HepG2 (cell line): ENCODE measurements around the gene TM9SF4. TPM values are rescaled to one million over a fixed set of nuclear protein-coding genes. Genes with fewer than 3 reads are reported as not detected.

ENCODE experiments used
- AGO1 ChIP-seq: fragments of 200-400 bp; formaldehyde crosslinking; IDR thresholded peaks from 2 replicates; pipeline ENCODE4 v1.6.1; 2017; ENCODE audit warnings: mild to moderate bottlenecking, low read depth, low read length, moderate library complexity; ENCODE audit not compliant: poor library complexity, severe bottlenecking
- AHR ChIP-seq: IDR thresholded peaks from 2 replicates; pipeline ENCODE4 v1.6.1; 2018; ENCODE audit warnings: missing genetic modification reagents, missing compliant biosample characterization
- EED ChIP-seq: sonication (generic); formaldehyde crosslinking; IDR thresholded peaks from 2 replicates; pipeline ENCODE4 v1.5.0; 2020; ENCODE audit warnings: mild to moderate bottlenecking, missing genetic modification reagents
- EZH2 ChIP-seq: conservative IDR thresholded peaks from 2 replicates; pipeline ENCODE4 v1.6.1; 2012; ENCODE audit warnings: mild to moderate bottlenecking, low read depth, low read length, moderate library complexity
- HMG20B ChIP-seq: conservative IDR thresholded peaks from 2 replicates; pipeline ENCODE4 v1.6.1; 2016; ENCODE audit warnings: missing genetic modification reagents, missing compliant biosample characterization
- HOXA9 ChIP-seq: sonication (generic); formaldehyde crosslinking; IDR thresholded peaks from 2 replicates; pipeline ENCODE4 v1.8.1; 2022; ENCODE audit warnings: missing genetic modification reagents, mild to moderate bottlenecking, moderate library complexity, borderline replicate concordance
- NR2F1 ChIP-seq, 2 experiments: fragments of 450-650 bp in 1 of 2; formaldehyde crosslinking in 1 of 2; IDR thresholded peaks; 2 replicates each; pipeline versions ENCODE4 v1.5.0 to v1.6.1; 2016 to 2020; ENCODE audit warnings: mild to moderate bottlenecking in 1 of 2, missing compliant biosample characterization in 1 of 2, missing genetic modification reagents in 1 of 2, moderate library complexity in 1 of 2
- SETDB1 ChIP-seq: sonication (generic); formaldehyde crosslinking; IDR thresholded peaks from 2 replicates; pipeline ENCODE4 v1.5.1; 2020; ENCODE audit warnings: missing genetic modification reagents, mild to moderate bottlenecking, borderline replicate concordance
- SNAPC5 ChIP-seq: sonication (generic); formaldehyde crosslinking; IDR thresholded peaks from 2 replicates; pipeline ENCODE4 v1.8.1; 2023; ENCODE audit warnings: mild to moderate bottlenecking, missing genetic modification reagents, borderline replicate concordance
- SP140L ChIP-seq: sonication (generic); formaldehyde crosslinking; IDR thresholded peaks from 2 replicates; pipeline ENCODE4 v1.4.0; 2020; ENCODE audit warnings: missing genetic modification reagents, borderline replicate concordance
- TFDP2 ChIP-seq: sonication (generic); formaldehyde crosslinking; IDR thresholded peaks from 2 replicates; pipeline ENCODE4 v1.4.0; 2020; ENCODE audit warnings: missing genetic modification reagents
- TIGD3 ChIP-seq: sonication (generic); formaldehyde crosslinking; IDR thresholded peaks from 2 replicates; pipeline ENCODE4 v1.5.1; 2020; ENCODE audit warnings: mild to moderate bottlenecking, missing genetic modification reagents, borderline replicate concordance
- TRIM22 ChIP-seq: fragments of 450-650 bp; IDR thresholded peaks from 2 replicates; pipeline ENCODE4 v1.6.1; 2017
- ZFP1 ChIP-seq: IDR thresholded peaks from 2 replicates; pipeline ENCODE4 v1.6.1; 2016
- ZNF101 ChIP-seq: sonication (generic); formaldehyde crosslinking; IDR thresholded peaks from 2 replicates; pipeline ENCODE4 v1.4.0; 2020; ENCODE audit warnings: mild to moderate bottlenecking, low read depth, missing genetic modification reagents, borderline replicate concordance
- ZNF513 ChIP-seq: sonication (generic); formaldehyde crosslinking; conservative IDR thresholded peaks from 2 replicates; pipeline ENCODE4 v1.5.0; 2020; ENCODE audit warnings: missing genetic modification reagents
- ZNF574 ChIP-seq: sonication (generic); formaldehyde crosslinking; IDR thresholded peaks from 2 replicates; pipeline ENCODE4 v1.4.0; 2020; ENCODE audit warnings: missing genetic modification reagents
- ZNF576 ChIP-seq: sonication (generic); formaldehyde crosslinking; IDR thresholded peaks from 2 replicates; pipeline ENCODE4 v1.4.0; 2020; ENCODE audit warnings: mild to moderate bottlenecking, missing genetic modification reagents
- ZNF607 ChIP-seq: sonication (generic); formaldehyde crosslinking; IDR thresholded peaks from 2 replicates; pipeline ENCODE4 v1.5.1; 2020; ENCODE audit warnings: missing genetic modification reagents, mild to moderate bottlenecking, borderline replicate concordance
- polyA plus RNA-seq, 8 experiments: library from polyadenylated mRNA; depleted of rRNA in 3 of 8; stranded (reverse) in 7 of 8; unstranded in 1 of 8; fragments of >200 nt; fragmentation: Illumina TruSeq in 4 of 8; extraction: Trizol in 4 of 8; gene quantifications; 2 replicates each; pipeline versions ENCODE4 v1.2.1 to v1.2.3, GENCODE V29; 2011 to 2016; ENCODE audit warnings: low read depth in 4 of 8, missing spikeins in 1 of 8, mixed read lengths in 1 of 8; ENCODE audit not compliant: insufficient read depth in 1 of 8
- total RNA-seq, 5 experiments: library from RNA; depleted of rRNA; stranded (reverse); fragments of >200 nt; fragmentation: Illumina TruSeq; extraction: Trizol; gene quantifications; 2 replicates each; pipeline ENCODE4 v1.2.3, GENCODE V29; 2016; ENCODE audit warnings: low read depth in 1 of 5

TM9SF4 gene
- total and polyA plus RNA-seq, 2 of the 13 experiments (the other 11 are each of a cell fraction or from before 2014, with no cell fraction given): 53.5 to 171 TPM

- TF ChIP-seq HOXA9 (CRISPR knock-in tag) (peak; percentile 81), SETDB1 (CRISPR knock-in tag) (no peak), ZNF101 (CRISPR knock-in tag) (peak; percentile 86; the same call in 1 of the 2 replicates), SP140L (CRISPR knock-in tag) (peak; percentile 92; the same call in 1 of the 2 replicates), AHR (peak; percentile 94; the same call in 1 of the 2 replicates), ZNF513 (CRISPR knock-in tag) (no peak), TIGD3 (CRISPR knock-in tag) (peak; percentile 95; the same call in 1 of the 2 replicates), ZNF574 (peak; percentile 98), TRIM22 (no peak), SNAPC5 (CRISPR knock-in tag) (no peak), HMG20B (CRISPR knock-in tag) (no peak), EZH2 (no peak), NR2F1 (CRISPR knock-in tag; IDR thresholded peaks at IDR 0.05) (peak in 1 of 2 experiments; percentile 9; a peak in 2 of 4 replicates), ZFP1 (peak; percentile 95), EED (CRISPR knock-in tag) (peak; percentile 96), ZNF607 (peak; percentile 96), ZNF576 (CRISPR knock-in tag) (no peak), TFDP2 (CRISPR knock-in tag) (peak; percentile 85), AGO1 (peak; percentile 76)
Measured at GRCh38 chr20:32109392-32110172, at the start of gene TM9SF4 (continued).
